GM21737 (cell line): ENCODE data around the gene FBXW12.
"Not testable (repeated sequence)": the region's sequence is repeated elsewhere in the genome, so short reads cannot be mapped to it uniquely, and the experiment has no call there.

ENCODE experiments used
- ATAC-seq: cut with Tn5 transposase; IDR thresholded peaks from one replicate; pipeline ENCODE4 v1.9.1; 2021; ENCODE audit warnings: mild to moderate bottlenecking, moderate library complexity; ENCODE audit not compliant: unreplicated experiment

The FBXW12 gene, protein sequence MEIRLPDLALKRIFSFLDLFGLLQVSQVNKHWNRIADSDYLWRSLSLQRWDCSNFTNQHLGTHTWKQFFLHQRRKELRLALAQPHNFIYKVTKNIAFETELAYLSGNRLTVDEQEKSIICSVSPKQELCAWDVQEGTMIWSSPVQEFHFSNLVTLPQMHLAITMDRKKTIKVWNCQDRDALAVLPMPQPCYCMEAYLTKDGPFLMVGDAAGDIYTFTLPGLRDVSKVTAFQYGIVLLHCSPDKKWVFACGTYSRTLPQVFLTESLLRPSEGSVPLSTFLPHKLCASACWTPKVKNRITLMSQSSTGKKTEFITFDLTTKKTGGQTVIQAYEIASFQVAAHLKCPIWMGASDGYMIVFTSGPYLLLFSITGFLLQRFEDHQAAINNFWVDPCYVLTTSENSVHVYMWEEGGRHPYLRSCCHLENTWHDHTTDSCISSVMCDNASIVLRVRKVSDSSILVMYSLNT

DNA sequence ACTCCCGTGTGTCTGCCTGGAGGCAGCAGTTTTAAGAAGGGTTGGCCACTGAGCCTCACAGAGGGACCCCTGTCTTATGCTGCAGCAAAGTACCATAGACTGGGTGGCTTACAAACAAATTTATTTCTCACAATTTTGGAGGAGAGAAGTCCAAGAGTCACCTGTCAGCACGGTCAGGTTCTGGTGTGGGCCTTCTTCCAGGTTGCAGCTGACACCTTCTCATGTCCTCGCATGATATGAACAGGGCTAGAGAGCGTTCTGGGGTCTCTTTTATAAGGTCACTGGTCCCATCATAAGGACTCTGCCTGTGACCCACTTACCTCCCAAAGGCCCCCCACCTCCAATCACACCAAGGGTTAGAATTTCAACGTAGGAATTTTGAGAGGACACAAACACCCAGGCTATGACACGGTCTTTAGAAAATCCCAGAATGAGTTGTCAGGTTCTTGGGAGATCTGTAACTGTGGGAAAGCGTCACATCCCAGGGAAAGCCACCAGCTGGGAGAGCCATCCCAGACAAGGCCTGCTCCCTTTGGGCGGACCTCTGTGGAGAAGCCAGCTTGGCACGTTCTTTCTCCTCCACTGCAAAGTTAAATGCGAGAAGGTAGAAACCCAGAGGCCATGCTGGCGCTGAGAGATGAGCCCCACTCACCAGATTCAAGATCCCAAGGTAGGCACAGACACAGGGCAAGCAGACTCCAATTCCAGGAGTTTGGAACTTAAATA lies at the start of gene FBXW12:
TSS of gene FBXW12 (plus strand) at position 569 of the 726 bp plus-strand sequence. CDS start 549 bp downstream, outside the sequence.
- ATAC-seq, result no peak

GRCh38 chr3:48331706-48332435 lies 40.1 kb upstream of the FBXW12 start:
- not testable (repeated sequence) for ATAC-seq

GRCh38 chr3:48333346-48334245 lies 38.4 kb upstream of the FBXW12 start, which contains the start of gene SPINK8:
SPINK8 (minus strand) TSS chr3:48333661; CDS start chr3:48328341, 5,320 bp downstream.
- ATAC-seq, result not testable (repeated sequence)

DNA sequence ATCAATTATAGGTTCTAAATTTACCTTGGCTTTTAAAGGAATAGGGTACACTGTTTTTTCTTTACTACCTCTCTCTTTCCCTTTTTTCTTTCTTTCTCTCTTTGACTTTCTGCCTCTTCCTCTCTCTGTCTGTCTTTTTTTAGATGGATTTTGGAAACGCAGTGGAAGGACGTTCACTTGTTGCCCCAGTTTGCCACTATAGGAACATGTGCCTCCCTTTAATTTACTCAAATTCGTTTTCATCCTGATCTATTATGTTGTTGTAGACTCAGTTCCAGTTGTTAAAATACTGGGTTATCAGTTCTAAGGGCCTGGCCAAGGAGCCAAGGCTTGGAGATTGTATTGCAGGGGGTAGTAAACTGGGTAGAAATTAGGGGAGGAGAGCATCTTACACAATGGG lies 37.4 kb upstream of the FBXW12 start:
- ATAC-seq, result no peak

GRCh38 chr3:48335286-48335685 lies 36.7 kb upstream of the FBXW12 start:
- not testable (repeated sequence) for ATAC-seq

DNA sequence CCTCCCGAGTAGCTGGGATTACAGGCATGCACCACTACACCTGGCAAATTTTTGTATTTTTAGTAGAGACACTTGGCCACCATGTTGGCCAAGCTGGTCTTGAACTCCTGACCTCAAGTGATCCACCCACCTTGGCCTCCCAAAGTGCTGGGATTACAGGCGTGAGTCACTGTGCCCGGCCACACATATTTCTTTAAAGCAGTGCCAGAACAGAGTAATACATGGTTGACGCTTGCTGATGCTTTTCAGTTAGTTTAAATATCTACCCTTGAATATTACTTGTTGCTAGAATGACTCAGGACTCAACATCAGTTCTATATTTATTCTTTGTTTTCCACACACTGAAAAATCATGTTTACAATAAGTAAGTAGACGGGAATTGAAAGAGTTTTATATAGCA lies 34.5 kb upstream of the FBXW12 start:
- ATAC-seq, result not testable (repeated sequence)

DNA sequence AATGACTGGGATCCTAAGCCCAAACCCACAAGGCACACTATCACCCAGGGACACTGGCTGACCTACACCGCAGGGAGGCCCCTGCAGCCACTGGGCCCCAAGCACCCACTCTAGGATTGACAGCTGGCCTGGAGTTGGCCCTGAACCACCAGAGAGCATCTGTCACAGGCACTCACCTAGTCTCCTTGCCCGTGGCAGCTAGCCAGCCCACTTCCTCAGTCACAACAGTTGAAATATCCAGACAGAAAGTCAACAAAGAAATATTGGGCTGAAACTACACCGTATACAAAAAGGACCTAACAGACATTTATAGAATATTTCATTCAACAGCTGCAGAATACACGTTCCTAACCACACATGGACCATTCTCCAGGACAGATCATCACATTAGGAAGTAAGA lies 33.4 kb upstream of the FBXW12 start:
- ATAC-seq, result no peak

- no peak for ATAC-seq
Observed at GRCh38 chr3:48343432-48343831, 28.6 kb upstream of the FBXW12 start.

- no peak for ATAC-seq
Observed at GRCh38 chr3:48344867-48345507, 27.0 kb upstream of the FBXW12 start.

- no peak for ATAC-seq
Observed at GRCh38 chr3:48345946-48346572, 26.0 kb upstream of the FBXW12 start.

DNA sequence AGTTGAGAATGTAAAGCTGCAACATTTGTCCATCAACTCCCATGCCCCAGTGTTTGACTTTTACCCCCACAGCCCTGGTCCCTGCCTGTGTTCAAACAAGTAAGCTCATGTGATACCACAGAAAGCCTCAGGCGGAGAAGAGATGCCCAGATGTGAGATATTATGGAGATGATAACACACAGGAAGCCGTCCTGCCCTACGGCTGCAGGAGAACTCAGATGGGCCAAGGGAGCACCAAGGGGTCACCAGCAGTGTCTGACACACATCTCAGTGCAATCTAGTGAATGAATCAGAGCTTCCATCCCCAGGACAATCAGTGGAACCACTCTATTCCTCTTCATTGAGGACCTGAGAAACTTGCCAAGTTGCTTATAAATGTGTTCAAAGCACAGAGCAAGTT lies 24.5 kb upstream of the FBXW12 start:
- no peak for ATAC-seq

- ATAC-seq, result no peak
Observed at GRCh38 chr3:48352546-48352945, 19.5 kb upstream of the FBXW12 start.

DNA sequence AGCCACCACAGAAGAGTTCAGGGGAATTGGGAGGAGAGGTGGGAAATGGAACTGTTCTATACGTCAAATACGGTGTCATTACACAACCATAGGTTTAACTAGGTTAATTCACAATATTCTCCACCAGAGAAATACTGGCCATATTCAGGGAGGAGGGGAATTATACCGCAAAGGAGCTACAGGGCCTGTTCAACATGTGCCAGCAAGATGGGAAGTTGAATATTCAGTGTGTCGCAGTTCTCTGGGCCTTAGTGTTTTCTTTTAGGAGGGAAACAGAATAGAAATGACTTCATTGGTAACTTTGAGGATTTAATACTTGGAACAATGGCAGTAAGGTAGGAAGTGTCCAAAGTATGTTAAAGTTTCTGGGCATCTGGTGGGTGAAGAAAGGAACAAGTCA lies 18.0 kb upstream of the FBXW12 start:
- ATAC-seq, result no peak

DNA sequence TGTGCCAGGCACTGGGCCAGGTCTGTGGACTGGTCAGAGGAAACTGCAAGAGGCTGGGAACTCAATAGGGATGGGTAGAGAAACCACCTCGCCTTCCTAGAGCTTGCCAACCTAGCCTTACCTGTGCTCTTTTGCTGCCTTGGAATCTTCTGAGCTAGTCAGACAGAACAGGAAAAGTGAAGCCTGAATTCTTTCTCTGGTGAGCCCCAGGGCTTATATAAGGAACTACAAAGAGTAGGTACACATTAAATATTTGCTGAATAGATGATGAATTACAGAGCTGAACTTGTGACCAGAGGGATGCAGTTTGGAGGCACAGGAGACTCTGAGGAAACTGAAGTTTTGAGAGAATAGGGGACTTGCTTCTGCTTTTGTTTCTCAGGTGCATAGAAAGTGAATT lies 15.6 kb upstream of the FBXW12 start:
- no peak for ATAC-seq

DNA sequence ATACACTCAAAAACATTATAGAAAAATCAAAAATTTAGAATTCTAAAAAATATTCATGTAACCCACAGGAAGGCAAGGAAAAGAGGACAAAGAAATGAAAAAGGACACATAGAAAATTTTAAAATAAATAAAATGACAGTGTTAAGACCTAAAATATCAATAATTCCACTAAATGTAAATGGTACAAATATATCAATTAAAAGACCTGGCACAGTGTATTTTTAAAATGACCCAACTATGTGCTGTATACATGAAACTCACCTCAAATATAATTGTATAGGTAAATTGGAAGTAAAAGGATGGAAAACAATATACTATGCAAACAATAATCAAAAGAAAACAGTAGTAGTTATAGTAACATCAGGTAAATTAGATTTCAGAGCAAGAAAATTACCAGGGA lies 10.1 kb upstream of the FBXW12 start:
- no peak for ATAC-seq

GRCh38 chr3:48364840-48365239 lies 7.2 kb upstream of the FBXW12 start:
- ATAC-seq, result no peak

GRCh38 chr3:48367201-48367600 lies 4.8 kb upstream of the FBXW12 start:
- no peak for ATAC-seq

GRCh38 chr3:48369693-48370332 lies 2.2 kb upstream of the FBXW12 start:
- no peak for ATAC-seq

GRCh38 chr3:48370333-48370713 lies 1.7 kb upstream of the FBXW12 start:
- ATAC-seq, result no peak
